OCI-LY7 (cell line): ENCODE data around the gene SLC4A1AP.

Source experiments
- EZH2phosphoT487 ChIP-seq: fragments of 200-600 bp; sonication (generic); IDR thresholded peaks from 2 replicates; pipeline ENCODE4 v1.6.1; 2018; ENCODE audit warnings: low read depth, borderline replicate concordance, mild to moderate bottlenecking, mixed run types, antibody characterized with exemption, low read length, moderate library complexity, mixed read lengths
- TF ChIP-seq, protein P1 (sequence below): fragments of 200-600 bp; sonication (generic); conservative IDR thresholded peaks from 2 replicates; pipeline ENCODE4 v1.5.1; 2014; ENCODE audit warnings: mild to moderate bottlenecking, antibody characterized with exemption, low read length, moderate library complexity, mixed read lengths

DNA sequence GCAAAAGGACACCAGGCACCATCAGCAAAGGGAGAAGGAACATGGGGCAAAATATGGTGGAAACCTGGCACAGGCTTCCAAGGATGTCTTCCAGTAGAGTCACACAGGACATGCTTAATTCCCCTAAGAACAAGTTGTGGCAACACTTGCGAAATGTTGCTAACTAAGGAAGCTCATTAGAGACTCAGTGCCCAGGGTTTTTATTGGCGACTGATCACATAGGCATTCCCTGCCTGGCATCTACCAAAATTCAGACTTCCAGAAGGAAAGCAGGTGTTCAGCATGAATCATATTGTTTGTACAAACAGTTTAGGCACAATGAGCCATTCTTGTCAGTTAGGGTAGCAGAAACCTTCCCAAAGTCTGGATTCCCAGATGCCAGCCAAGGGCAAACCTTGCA lies 25.7 kb downstream of the SLC4A1AP start:
- TF ChIP-seq, protein P1, sequence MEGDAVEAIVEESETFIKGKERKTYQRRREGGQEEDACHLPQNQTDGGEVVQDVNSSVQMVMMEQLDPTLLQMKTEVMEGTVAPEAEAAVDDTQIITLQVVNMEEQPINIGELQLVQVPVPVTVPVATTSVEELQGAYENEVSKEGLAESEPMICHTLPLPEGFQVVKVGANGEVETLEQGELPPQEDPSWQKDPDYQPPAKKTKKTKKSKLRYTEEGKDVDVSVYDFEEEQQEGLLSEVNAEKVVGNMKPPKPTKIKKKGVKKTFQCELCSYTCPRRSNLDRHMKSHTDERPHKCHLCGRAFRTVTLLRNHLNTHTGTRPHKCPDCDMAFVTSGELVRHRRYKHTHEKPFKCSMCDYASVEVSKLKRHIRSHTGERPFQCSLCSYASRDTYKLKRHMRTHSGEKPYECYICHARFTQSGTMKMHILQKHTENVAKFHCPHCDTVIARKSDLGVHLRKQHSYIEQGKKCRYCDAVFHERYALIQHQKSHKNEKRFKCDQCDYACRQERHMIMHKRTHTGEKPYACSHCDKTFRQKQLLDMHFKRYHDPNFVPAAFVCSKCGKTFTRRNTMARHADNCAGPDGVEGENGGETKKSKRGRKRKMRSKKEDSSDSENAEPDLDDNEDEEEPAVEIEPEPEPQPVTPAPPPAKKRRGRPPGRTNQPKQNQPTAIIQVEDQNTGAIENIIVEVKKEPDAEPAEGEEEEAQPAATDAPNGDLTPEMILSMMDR = no peak
- no peak for TF ChIP-seq EZH2phosphoT487
